ENCODE results near the gene EMILIN3.

DNA sequence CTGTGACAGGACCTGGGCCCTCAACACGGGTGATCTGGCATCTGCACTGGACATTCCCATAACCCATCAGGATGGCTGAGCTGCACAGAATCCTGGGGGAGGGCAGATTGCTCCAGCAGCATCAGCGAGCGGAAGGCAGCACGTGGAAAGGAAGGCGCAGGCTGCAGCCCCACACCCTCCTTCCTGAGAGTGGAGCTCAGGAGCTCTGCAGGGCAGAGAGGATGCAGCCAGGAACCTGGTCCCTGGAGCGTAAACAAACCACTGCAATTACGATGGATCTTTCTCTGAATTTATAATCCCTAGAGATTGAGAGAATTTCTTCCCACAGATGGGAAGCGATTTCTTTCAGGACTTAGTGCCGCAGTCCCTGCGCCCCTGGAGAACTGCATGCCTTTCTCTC, 39.7 kb upstream of the EMILIN3 start:
- TF ChIP-seq EZH2phosphoT487 (conservative IDR thresholded peaks at IDR 0.05; ENCODE audit: low read length): no peak
- TF ChIP-seq, protein P1, sequence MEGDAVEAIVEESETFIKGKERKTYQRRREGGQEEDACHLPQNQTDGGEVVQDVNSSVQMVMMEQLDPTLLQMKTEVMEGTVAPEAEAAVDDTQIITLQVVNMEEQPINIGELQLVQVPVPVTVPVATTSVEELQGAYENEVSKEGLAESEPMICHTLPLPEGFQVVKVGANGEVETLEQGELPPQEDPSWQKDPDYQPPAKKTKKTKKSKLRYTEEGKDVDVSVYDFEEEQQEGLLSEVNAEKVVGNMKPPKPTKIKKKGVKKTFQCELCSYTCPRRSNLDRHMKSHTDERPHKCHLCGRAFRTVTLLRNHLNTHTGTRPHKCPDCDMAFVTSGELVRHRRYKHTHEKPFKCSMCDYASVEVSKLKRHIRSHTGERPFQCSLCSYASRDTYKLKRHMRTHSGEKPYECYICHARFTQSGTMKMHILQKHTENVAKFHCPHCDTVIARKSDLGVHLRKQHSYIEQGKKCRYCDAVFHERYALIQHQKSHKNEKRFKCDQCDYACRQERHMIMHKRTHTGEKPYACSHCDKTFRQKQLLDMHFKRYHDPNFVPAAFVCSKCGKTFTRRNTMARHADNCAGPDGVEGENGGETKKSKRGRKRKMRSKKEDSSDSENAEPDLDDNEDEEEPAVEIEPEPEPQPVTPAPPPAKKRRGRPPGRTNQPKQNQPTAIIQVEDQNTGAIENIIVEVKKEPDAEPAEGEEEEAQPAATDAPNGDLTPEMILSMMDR (IDR thresholded peaks at IDR 0.05; ENCODE audit: insufficient read depth, low read length, poor library complexity, severe bottlenecking): no peak

Data from SU-DHL-6 (cell line).